ENCODE results near the gene DAGLB.

DNA sequence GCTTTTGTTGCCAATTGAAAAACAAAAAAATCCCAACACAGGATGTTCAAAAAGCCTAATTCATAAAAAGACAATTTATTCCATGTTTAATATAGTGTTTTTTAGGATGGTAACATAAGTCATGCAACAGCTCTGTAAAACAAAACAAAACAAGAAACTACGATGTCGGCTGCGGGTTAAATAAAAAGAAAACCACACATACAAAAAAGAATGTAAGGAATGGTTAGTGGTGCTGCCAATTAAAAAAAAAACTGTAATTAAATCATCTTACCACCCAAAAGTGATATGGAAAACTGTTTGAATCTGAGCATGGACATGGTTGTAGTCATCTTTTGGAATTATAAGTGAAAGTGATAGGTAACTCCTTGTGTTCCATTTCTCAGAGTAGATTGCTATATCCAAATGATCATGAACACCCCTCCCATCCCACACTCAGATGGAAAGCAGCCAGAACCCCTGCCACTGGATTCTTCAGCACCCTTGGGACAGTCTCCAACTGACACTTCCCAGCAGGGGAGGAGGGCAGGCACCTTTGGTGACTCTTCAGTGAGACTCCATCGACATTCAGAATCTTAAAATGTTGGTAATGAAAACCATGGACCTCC, 14.3 kb upstream of the DAGLB start:
- TF ChIP-seq, protein P1, sequence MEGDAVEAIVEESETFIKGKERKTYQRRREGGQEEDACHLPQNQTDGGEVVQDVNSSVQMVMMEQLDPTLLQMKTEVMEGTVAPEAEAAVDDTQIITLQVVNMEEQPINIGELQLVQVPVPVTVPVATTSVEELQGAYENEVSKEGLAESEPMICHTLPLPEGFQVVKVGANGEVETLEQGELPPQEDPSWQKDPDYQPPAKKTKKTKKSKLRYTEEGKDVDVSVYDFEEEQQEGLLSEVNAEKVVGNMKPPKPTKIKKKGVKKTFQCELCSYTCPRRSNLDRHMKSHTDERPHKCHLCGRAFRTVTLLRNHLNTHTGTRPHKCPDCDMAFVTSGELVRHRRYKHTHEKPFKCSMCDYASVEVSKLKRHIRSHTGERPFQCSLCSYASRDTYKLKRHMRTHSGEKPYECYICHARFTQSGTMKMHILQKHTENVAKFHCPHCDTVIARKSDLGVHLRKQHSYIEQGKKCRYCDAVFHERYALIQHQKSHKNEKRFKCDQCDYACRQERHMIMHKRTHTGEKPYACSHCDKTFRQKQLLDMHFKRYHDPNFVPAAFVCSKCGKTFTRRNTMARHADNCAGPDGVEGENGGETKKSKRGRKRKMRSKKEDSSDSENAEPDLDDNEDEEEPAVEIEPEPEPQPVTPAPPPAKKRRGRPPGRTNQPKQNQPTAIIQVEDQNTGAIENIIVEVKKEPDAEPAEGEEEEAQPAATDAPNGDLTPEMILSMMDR (IDR thresholded peaks at IDR 0.05): no peak
- TF ChIP-seq EP300 (IDR thresholded peaks at IDR 0.05): no peak
- TF ChIP-seq POLR2A (IDR thresholded peaks at IDR 0.05): no peak

Measured in tibial nerve (tissue), 4 donors.